Heart left ventricle (tissue), 16 donors: Measurements from ENCODE around the gene DCUN1D4. TPM values are rescaled to one million over a fixed set of nuclear protein-coding genes. Genes with fewer than 3 reads are reported as not detected.
"Not testable (repeated sequence)": the region's sequence is repeated elsewhere in the genome, so short reads cannot be mapped to it uniquely, and the experiment has no call there.

Experiments used
- ATAC-seq, 4 donors: fragments of 200-7000 bp; cut with Tn5 transposase; one replicate each; pipeline ENCODE4 v1.9.1; 2020 to 2022; ENCODE audit warnings: moderate library complexity in 4 of 4, mild to moderate bottlenecking in 3 of 4, moderate number of reproducible peaks in 1 of 4
- DNase-seq, 5 donors: peaks; one replicate each; pipeline ENCODE4 v3.0.0-alpha.2; 2020
- H3K27ac ChIP-seq, 12 donors: fragments of 200-600 bp; sonication (generic) in 4 of 12; one replicate each; pipeline versions ENCODE4 v1.5.0 to v1.8.0; 2016 to 2022; ENCODE audit warnings: mild to moderate bottlenecking in 2 of 12
- H3K27me3 ChIP-seq, 9 donors: fragments of 200-600 bp; sonication (generic) in 2 of 9; one replicate each; pipeline versions ENCODE4 v1.5.1 to v1.8.0; 2016 to 2022; ENCODE audit warnings: mild to moderate bottlenecking in 3 of 9
- H3K36me3 ChIP-seq, 9 donors: fragments of 200-600 bp; sonication (generic) in 2 of 9; one replicate each; pipeline versions ENCODE4 v1.5.0 to v1.8.0; 2018 to 2022; ENCODE audit warnings: mild to moderate bottlenecking in 2 of 9
- H3K4me1 ChIP-seq, 12 donors: fragments of 200-600 bp; sonication (generic) in 4 of 12; one replicate each; pipeline versions ENCODE4 v1.5.0 to v1.8.0; 2016 to 2022; ENCODE audit warnings: mild to moderate bottlenecking in 3 of 12
- H3K4me3 ChIP-seq, 12 donors: fragments of 200-600 bp; sonication (generic) in 4 of 12; one replicate each; pipeline versions ENCODE4 v1.5.0 to v1.8.0; 2017 to 2022; ENCODE audit warnings: mild to moderate bottlenecking in 9 of 12, moderate library complexity in 4 of 12
- H3K9me3 ChIP-seq, 12 donors: fragments of 200-600 bp; sonication (generic) in 4 of 12; one replicate each; pipeline versions ENCODE4 v1.5.0 to v1.8.0; 2016 to 2022; ENCODE audit warnings: mild to moderate bottlenecking in 1 of 12
- POLR2A ChIP-seq, 2 donors: fragments of 450-650 bp; IDR thresholded peaks; one replicate each; pipeline ENCODE4 v1.6.1; 2017; ENCODE audit warnings: antibody characterized with exemption in 2 of 2, mild to moderate bottlenecking in 2 of 2, moderate library complexity in 2 of 2
- WGBS, 4 donors: extraction: QIAGEN DNeasy Blood & Tissue Kit in 2 of 4; methylation state at CpG; one replicate each; pipeline versions ENCODE4 v1.1.5 to v1.1.7; 2013 to 2018; 5-methylcytosine and 5-hydroxymethylcytosine counted together
- intact Hi-C, 10 donors: fragments of 100-400 bp; cut with DNase I; formaldehyde crosslinking; loops; one replicate each; pipeline versions ENCODE4 v1.11.1 to v1.14.2; 2022
- polyA plus RNA-seq, 2 donors: library from polyadenylated mRNA; stranded (reverse); fragments of 200-250 nt; gene quantifications; one replicate each; pipeline ENCODE4 v1.2.3, GENCODE V29; 2013
- total RNA-seq, 9 donors: library from RNA; depleted of rRNA in 2 of 9; stranded (reverse); fragments of >200 nt in 2 of 9; fragmentation: NEBNext Ultra II Directional in 3 of 9; extraction: Animal tissue kit (Norgen Biotek cat#: 25700) in 3 of 9; gene quantifications; one replicate each; pipeline versions ENCODE4 v1.1.0 to v1.2.4, GENCODE V29; 2016 to 2023
- TF ChIP-seq, protein P1 (sequence below), 12 donors: fragments of 200-600 bp; sonication (generic) in 4 of 12; IDR thresholded peaks; one replicate each; pipeline versions ENCODE4 v1.5.0 to v1.8.0; 2018 to 2022; ENCODE audit warnings: antibody characterized with exemption in 12 of 12, mild to moderate bottlenecking in 5 of 12
- donor health status: ischemic (EF 13 %, LVEDD 7.1; RV severe dilation, severe dysfunction).
- donor health status: healthy with polysubstance abuse.
- donor health status: DM: no; HTN: yes; CAD: no.
- donor health status: DM: no; HTN: no; CAD: no.
- donor health status: ischemic (EF 25% LVEDD 6.9; RV normal size, moderate dysfunction).
- donor health status: ischemic (EF 25% LVEDD 5.7; RV mildly dilated, moderate dysfunction).
- donor health status: healthy.
- donor health status: DM: yes; HTN: yes; CAD: no.
- donor health status: ischemic (EF 35%, LVEDD 5.7; RV mildly dilated, moderate dysfunction).
- donor health status: nonischemic (EF 11% LVEDD 7.7; RV severe dilation, severe dysfunction).
- donor health status: DM: yes; HTN: yes; CAD: no.
- donor health status: PGD.
- donor health status: ischemic (EF 29% LVEDD 5.4; RV normal size, mild dysfunction).
- donor health status: nonischemic (EF 23%, LVEDD 6.1; RV moderate dilation, normal function).

The DCUN1D4 gene
- total and polyA plus RNA-seq, 11 donors, result 10.4 to 54.0 (median 35.8) TPM

DNA sequence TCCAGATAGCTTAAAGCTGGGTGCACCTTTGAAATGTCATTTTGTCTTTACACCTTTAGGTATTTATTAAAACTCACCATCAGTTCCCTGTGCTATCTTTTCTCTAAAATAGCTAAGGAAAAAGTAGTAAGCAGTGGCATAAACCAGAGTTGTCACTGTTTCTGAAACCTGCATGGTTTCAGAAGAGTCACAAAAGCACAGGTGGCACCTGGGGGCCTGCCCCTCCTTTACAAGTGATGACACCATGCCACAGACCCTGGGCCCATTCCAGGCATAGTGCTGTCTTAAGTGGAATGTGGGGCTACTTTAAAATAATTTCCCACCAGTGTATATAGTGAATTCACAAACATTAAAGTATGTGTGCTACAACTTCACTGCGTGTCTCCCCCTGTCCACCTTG lies 47.8 kb downstream of the DCUN1D4 start:
- H3K4me1 ChIP-seq, result peaks cover 0 to 11% (median 0%) of the 10 kb centered on the region in 12 donors
- intact Hi-C loops, result loop anchor here in 3 of 10 donors (5.0 to 10.0 kb wide), 3 partner anchors 48 to 244 kb away; partner anchors contain the start of genes DCUN1D4 (in 1 of the 3) and LRRC66 (in 1 of the 3)
- no peaks in the 10 kb centered on the region for H3K27me3 ChIP-seq
- no peak for ATAC-seq
- H3K27ac ChIP-seq, result no peak overlapping the region
- no peaks in the 10 kb centered on the region for H3K9me3 ChIP-seq
- WGBS, 4 donors, result 95 to 100% (median 97%) methylated on average over 1 of the region's 1 CpG
- DNase-seq, result no peak
- TF ChIP-seq, protein P1, sequence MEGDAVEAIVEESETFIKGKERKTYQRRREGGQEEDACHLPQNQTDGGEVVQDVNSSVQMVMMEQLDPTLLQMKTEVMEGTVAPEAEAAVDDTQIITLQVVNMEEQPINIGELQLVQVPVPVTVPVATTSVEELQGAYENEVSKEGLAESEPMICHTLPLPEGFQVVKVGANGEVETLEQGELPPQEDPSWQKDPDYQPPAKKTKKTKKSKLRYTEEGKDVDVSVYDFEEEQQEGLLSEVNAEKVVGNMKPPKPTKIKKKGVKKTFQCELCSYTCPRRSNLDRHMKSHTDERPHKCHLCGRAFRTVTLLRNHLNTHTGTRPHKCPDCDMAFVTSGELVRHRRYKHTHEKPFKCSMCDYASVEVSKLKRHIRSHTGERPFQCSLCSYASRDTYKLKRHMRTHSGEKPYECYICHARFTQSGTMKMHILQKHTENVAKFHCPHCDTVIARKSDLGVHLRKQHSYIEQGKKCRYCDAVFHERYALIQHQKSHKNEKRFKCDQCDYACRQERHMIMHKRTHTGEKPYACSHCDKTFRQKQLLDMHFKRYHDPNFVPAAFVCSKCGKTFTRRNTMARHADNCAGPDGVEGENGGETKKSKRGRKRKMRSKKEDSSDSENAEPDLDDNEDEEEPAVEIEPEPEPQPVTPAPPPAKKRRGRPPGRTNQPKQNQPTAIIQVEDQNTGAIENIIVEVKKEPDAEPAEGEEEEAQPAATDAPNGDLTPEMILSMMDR (IDR thresholded peaks at IDR 0.05), result no peak
- TF ChIP-seq POLR2A (IDR thresholded peaks at IDR 0.05), result no peak
- no peak overlapping the region for H3K4me3 ChIP-seq
- H3K36me3 ChIP-seq, result peaks cover 0 to 83% (median 70%) of the 10 kb centered on the region in 9 donors

- peaks cover 0 to 70% (median 50%) of the 10 kb centered on the region in 9 donors for H3K36me3 ChIP-seq
- not testable (repeated sequence) for H3K27ac ChIP-seq, H3K9me3 ChIP-seq, DNase-seq, H3K27me3 ChIP-seq, H3K4me3 ChIP-seq, ATAC-seq
- intact Hi-C loops, result loop anchor here in 3 of 10 donors (5.0 to 10.0 kb wide), 3 partner anchors 51 to 241 kb away; partner anchors contain the start of genes DCUN1D4 (in 1 of the 3) and LRRC66 (in 1 of the 3)
- WGBS, 4 donors, result 95 to 96% (median 96%) methylated on average over 16 of the region's 16 CpGs
- peaks cover 0 to 11% (median 0%) of the 10 kb centered on the region in 12 donors for H3K4me1 ChIP-seq
Observed at GRCh38 chr4:51893402-51893801, 50.4 kb downstream of the DCUN1D4 start.

GRCh38 chr4:51894059-51894645 lies 51.2 kb downstream of the DCUN1D4 start:
- TF ChIP-seq POLR2A (IDR thresholded peaks at IDR 0.05), result no peak
- TF ChIP-seq, protein P1 (IDR thresholded peaks at IDR 0.05), result no peak
- 91 to 98% (median 94%) methylated on average over 1 of the region's 1 CpG for WGBS, 4 donors
- ATAC-seq, result no peak
- H3K36me3 ChIP-seq, result peaks cover 0 to 63% (median 43%) of the 10 kb centered on the region in 9 donors
- no peak overlapping the region for H3K27ac ChIP-seq
- H3K4me1 ChIP-seq, result peaks cover 0 to 13% (median 0%) of the 10 kb centered on the region in 12 donors
- H3K4me3 ChIP-seq, result no peak overlapping the region
- intact Hi-C loops, result loop anchor here in 3 of 10 donors (5.0 to 10.0 kb wide), 3 partner anchors 52 to 241 kb away; partner anchors contain the start of genes DCUN1D4 (in 1 of the 3) and LRRC66 (in 1 of the 3)
- no peaks in the 10 kb centered on the region for H3K27me3 ChIP-seq
- DNase-seq, result no peak
- H3K9me3 ChIP-seq, result no peaks in the 10 kb centered on the region

DNA sequence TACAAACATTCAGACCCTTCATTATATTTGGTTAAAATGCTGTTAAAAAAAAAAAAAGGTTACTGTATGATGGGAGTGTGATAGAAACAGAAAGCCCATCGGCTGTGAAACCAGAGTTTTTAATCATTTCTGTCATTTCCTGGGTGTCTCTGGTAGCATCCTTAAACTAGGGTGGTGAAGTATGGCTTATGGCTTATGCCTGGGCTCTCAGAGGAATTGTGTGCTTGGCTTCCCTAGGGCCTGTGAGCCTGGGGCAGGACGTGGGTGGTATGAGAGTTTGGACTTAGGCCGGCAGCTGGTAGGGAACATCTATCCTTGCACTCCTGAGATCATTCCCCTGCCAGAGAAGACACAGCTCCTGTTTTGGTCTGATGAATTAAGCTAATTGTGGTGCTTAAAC lies 52.2 kb downstream of the DCUN1D4 start:
- H3K27me3 ChIP-seq, result no peaks in the 10 kb centered on the region
- 68 to 88% (median 79%) methylated on average over 3 of the region's 3 CpGs for WGBS, 4 donors
- no peak for TF ChIP-seq POLR2A (IDR thresholded peaks at IDR 0.05)
- TF ChIP-seq, protein P1 (IDR thresholded peaks at IDR 0.05), result no peak
- DNase-seq (no peak), ATAC-seq (peak in 2 of 4 donors; percentile 25 to 33)
- H3K4me3 ChIP-seq, result no peak overlapping the region
- H3K4me1 ChIP-seq, result peaks cover 0 to 13% (median 0%) of the 10 kb centered on the region in 12 donors
- peaks cover 0 to 63% (median 36%) of the 10 kb centered on the region in 9 donors for H3K36me3 ChIP-seq
- H3K9me3 ChIP-seq, result no peaks in the 10 kb centered on the region
- no peak overlapping the region for H3K27ac ChIP-seq
- intact Hi-C loops, result loop anchor here in 8 of 10 donors (5.0 to 10.0 kb wide), 4 partner anchors 43 to 240 kb away; partner anchors contain the start of gene LRRC66 (in 1 of the 8)
